ENCODE data around the gene ANXA11. TPM values are rescaled to one million over a fixed set of nuclear protein-coding genes. Genes with fewer than 3 reads are reported as not detected.

ANXA11 gene
- total and polyA plus RNA-seq, 2 experiments from 2014 or later: 80.2 to 112 TPM

- Histone ChIP-seq H3K27me3 (no peaks in the 10 kb centered on the region), H3K36me3 (no peaks in the 10 kb centered on the region), H3K27ac (no peak overlapping the region), H3K4me3 (no peak overlapping the region), H3K9me3 (ENCODE audit: low read depth) (no peaks in the 10 kb centered on the region), H3K4me1 (ENCODE audit: low read depth) (peaks cover 18% of the 10 kb centered on the region)
- TF ChIP-seq CTCF (IDR thresholded peaks at IDR 0.05; ENCODE audit: low read depth, low read length): no peak
- DNase-seq (ENCODE audit: low read depth in 1 of 2, low spot score in 1 of 2): no peak
These were observed 12.8 kb downstream of the ANXA11 start for GRCh38 chr10:80192553-80192952.

GRCh38 chr10:80191589-80192270 lies 13.6 kb downstream of the ANXA11 start:
- no peak for DNase-seq (ENCODE audit: low read depth in 1 of 2, low spot score in 1 of 2)
- no peaks in the 10 kb centered on the region for H3K27me3 ChIP-seq
- H3K27ac ChIP-seq: no peak overlapping the region
- H3K36me3 ChIP-seq: no peaks in the 10 kb centered on the region
- no peak overlapping the region for H3K4me3 ChIP-seq
- H3K9me3 ChIP-seq (ENCODE audit: low read depth): no peaks in the 10 kb centered on the region
- peaks cover 11% of the 10 kb centered on the region for H3K4me1 ChIP-seq (ENCODE audit: low read depth)
- no peak for TF ChIP-seq CTCF (IDR thresholded peaks at IDR 0.05; ENCODE audit: low read depth, low read length)

DNA sequence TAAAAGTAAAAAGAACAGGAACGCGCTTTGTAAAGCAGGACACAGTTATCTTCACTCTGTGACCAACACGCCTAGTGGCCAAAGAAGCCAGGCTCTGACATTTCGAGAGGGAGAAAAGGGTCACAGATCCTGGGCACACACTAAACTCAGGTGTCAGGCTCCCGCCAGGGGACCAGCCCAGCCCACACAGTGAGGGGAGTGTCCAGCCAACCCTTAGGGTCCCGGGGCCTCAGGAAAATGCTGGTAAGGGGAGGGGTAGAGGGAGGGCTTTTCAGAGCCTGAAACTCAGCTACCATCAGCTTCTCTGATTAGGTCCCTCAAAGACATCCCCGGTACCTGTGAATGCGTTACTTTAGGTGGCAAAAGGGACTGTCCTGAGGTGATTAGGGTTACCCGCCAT lies 16.6 kb downstream of the ANXA11 start:
- Histone ChIP-seq H3K27me3 (no peaks in the 10 kb centered on the region), H3K36me3 (no peaks in the 10 kb centered on the region), H3K27ac (no peak overlapping the region), H3K9me3 (ENCODE audit: low read depth) (no peaks in the 10 kb centered on the region), H3K4me3 (no peak overlapping the region), H3K4me1 (ENCODE audit: low read depth) (no peaks in the 10 kb centered on the region)
- DNase-seq (ENCODE audit: low read depth in 1 of 2, low spot score in 1 of 2): no peak
- no peak for TF ChIP-seq CTCF (IDR thresholded peaks at IDR 0.05; ENCODE audit: low read depth, low read length)

DNA sequence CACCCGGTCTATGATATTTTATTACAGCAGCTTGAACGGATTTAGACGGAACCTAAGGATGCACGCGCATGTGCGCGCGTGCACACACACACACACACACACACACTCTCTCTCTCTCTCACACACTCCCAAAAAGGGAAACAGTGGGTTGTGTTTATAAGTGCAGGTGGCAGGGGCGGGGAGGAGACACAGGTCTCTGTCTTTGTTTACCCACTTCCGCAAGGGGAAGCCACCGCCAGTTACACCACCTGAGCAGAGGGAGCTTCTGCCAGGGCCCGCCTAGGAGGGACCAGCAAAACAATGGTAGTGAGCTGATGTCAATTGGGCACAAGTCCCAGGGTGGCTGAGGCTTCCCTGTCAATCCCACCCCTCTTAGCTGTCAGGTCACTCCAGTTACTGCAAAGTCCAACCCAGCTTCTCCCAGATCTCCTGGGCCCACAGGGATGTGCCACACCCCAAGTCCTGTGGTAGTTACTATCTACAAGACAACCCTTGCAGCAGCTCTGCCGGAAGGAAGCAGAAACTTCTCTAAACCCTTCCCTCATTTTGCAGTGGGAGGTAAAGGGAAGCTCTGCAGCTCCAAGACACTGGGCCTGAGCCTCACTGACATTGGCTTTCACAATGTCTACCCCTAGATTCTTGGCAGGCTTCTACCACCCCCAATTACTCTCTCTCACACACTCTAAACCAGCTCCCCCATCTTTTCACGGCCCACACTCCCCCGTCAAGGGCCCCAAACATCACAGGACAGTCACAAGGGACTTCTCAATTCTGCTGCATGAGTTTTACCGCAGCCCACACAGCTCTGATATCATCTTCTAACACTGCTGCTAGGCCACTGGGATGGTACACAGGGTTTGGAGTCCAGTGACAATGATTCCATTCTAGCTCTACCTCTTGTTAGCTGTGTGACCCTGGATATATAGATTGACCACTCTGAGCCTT lies 17.6 kb downstream of the ANXA11 start:
- Histone ChIP-seq H3K4me1 (ENCODE audit: low read depth) (no peaks in the 10 kb centered on the region), H3K36me3 (no peaks in the 10 kb centered on the region), H3K27ac (no peak overlapping the region), H3K4me3 (no peak overlapping the region), H3K27me3 (no peaks in the 10 kb centered on the region), H3K9me3 (ENCODE audit: low read depth) (no peaks in the 10 kb centered on the region)
- no peak for DNase-seq (ENCODE audit: low read depth in 1 of 2, low spot score in 1 of 2)
- TF ChIP-seq CTCF (IDR thresholded peaks at IDR 0.05; ENCODE audit: low read depth, low read length): no peak

DNA sequence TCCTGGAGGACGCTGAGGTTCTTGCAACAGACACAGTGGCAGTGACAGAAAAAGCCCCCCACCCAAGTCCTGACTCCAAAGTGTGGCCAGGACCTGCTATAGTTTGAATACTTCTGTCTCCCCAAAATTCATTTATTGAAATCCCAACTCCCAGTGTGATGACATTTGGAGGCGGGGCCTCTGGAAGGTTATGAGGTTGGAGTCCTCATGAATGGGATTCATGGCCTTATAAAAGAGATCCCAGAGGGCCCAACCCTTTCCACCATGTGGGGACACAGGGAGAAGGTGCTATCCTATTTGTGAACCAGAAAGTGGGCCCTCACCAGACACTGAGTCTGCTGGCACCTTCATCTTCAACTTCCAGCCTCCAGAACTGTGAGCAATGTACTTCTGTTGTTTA lies 18.3 kb downstream of the ANXA11 start:
- Histone ChIP-seq H3K36me3 (no peaks in the 10 kb centered on the region), H3K27me3 (no peaks in the 10 kb centered on the region), H3K4me1 (ENCODE audit: low read depth) (no peaks in the 10 kb centered on the region), H3K4me3 (no peak overlapping the region), H3K9me3 (ENCODE audit: low read depth) (no peaks in the 10 kb centered on the region), H3K27ac (no peak overlapping the region)
- no peak for TF ChIP-seq CTCF (IDR thresholded peaks at IDR 0.05; ENCODE audit: low read depth, low read length)
- no peak for DNase-seq (ENCODE audit: low read depth in 1 of 2, low spot score in 1 of 2)
